Measurements from ENCODE around the gene PPP2R3C.
"Not testable (repeated sequence)": the region's sequence is repeated elsewhere in the genome, so short reads cannot be mapped to it uniquely, and the experiment has no call there.

Gene PPP2R3C

GRCh38 chr14:35124127-35124526 lies 2.3 kb upstream of the PPP2R3C start:
- no peak overlapping the region for H3K4me3 ChIP-seq (ENCODE audit: low read depth, low read length)
- no peaks in the 10 kb centered on the region for H3K9me3 ChIP-seq (ENCODE audit: control insufficient read depth, insufficient read depth, low read depth, low read length)
- peaks cover 9% of the 10 kb centered on the region for H3K4me1 ChIP-seq (ENCODE audit: control insufficient read depth, insufficient read depth, low read length)
- no peak overlapping the region for H3K27ac ChIP-seq (ENCODE audit: low read depth, low read length)
- no peak overlapping the region for H3K9ac ChIP-seq (ENCODE audit: low read length)
- peaks cover 11% of the 10 kb centered on the region for H3K36me3 ChIP-seq (ENCODE audit: control insufficient read depth, insufficient read depth, low read length)
- no peaks in the 10 kb centered on the region for H3K27me3 ChIP-seq (ENCODE audit: control insufficient read depth, insufficient read depth, low read length)

DNA sequence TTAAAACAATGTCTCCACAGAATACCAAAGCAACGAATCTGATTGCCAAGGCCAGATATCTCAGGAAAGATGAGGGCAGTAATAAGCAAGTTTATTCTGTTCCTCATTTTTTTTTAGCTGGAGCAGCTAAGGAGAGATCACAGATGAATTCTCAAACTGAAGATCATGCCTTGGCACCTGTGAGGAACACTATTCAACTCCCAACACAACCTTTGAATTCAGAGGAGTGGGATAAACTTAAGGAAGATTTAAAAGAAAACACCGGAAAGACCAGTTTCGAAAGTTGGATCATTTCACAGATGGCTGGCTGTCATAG lies 1.6 kb upstream of the PPP2R3C start:
- Histone ChIP-seq H3K9ac (ENCODE audit: low read length) (peak overlapping the region; percentile 96), H3K4me3 (ENCODE audit: low read depth, low read length) (peak overlapping the region; percentile 83), H3K9me3 (ENCODE audit: control insufficient read depth, insufficient read depth, low read depth, low read length) (no peaks in the 10 kb centered on the region), H3K36me3 (ENCODE audit: control insufficient read depth, insufficient read depth, low read length) (peaks cover 11% of the 10 kb centered on the region), H3K27me3 (ENCODE audit: control insufficient read depth, insufficient read depth, low read length) (no peaks in the 10 kb centered on the region), H3K27ac (ENCODE audit: low read depth, low read length) (no peak overlapping the region), H3K4me1 (ENCODE audit: control insufficient read depth, insufficient read depth, low read length) (peaks cover 9% of the 10 kb centered on the region)

GRCh38 chr14:35122696-35123387 lies 1.1 kb upstream of the PPP2R3C start:
- Histone ChIP-seq H3K36me3 (ENCODE audit: control insufficient read depth, insufficient read depth, low read length) (peaks cover 9% of the 10 kb centered on the region), H3K27me3 (ENCODE audit: control insufficient read depth, insufficient read depth, low read length) (no peaks in the 10 kb centered on the region), H3K27ac (ENCODE audit: low read depth, low read length) (peak overlapping the region; percentile 98), H3K4me3 (ENCODE audit: low read depth, low read length) (peak overlapping the region; percentile 83), H3K9ac (ENCODE audit: low read length) (peak overlapping the region; percentile 96), H3K4me1 (ENCODE audit: control insufficient read depth, insufficient read depth, low read length) (peaks cover 9% of the 10 kb centered on the region), H3K9me3 (ENCODE audit: control insufficient read depth, insufficient read depth, low read depth, low read length) (no peaks in the 10 kb centered on the region)

GRCh38 chr14:35121026-35121886 lies 534 bp downstream of the PPP2R3C start:
- peaks cover 5% of the 10 kb centered on the region; the same call in 1 of the 2 replicates for H3K36me3 ChIP-seq (ENCODE audit: control insufficient read depth, insufficient read depth, low read length)
- H3K9ac ChIP-seq (ENCODE audit: low read length): peak overlapping the region; percentile 96
- H3K9me3 ChIP-seq (ENCODE audit: control insufficient read depth, insufficient read depth, low read depth, low read length): no peaks in the 10 kb centered on the region
- H3K27ac ChIP-seq (ENCODE audit: low read depth, low read length): peak overlapping the region; percentile 98
- H3K27me3 ChIP-seq (ENCODE audit: control insufficient read depth, insufficient read depth, low read length): no peaks in the 10 kb centered on the region
- peaks cover 9% of the 10 kb centered on the region for H3K4me1 ChIP-seq (ENCODE audit: control insufficient read depth, insufficient read depth, low read length)
- peak overlapping the region; percentile 83 for H3K4me3 ChIP-seq (ENCODE audit: low read depth, low read length)

- H3K4me3 ChIP-seq (ENCODE audit: low read depth, low read length): no peak overlapping the region
- H3K9ac ChIP-seq (ENCODE audit: low read length): no peak overlapping the region
- H3K27me3 ChIP-seq (ENCODE audit: control insufficient read depth, insufficient read depth, low read length): no peaks in the 10 kb centered on the region
- peaks cover 22% of the 10 kb centered on the region for H3K36me3 ChIP-seq (ENCODE audit: control insufficient read depth, insufficient read depth, low read length)
- no peak overlapping the region for H3K27ac ChIP-seq (ENCODE audit: low read depth, low read length)
- peaks cover 10% of the 10 kb centered on the region for H3K4me1 ChIP-seq (ENCODE audit: control insufficient read depth, insufficient read depth, low read length)
- H3K9me3 ChIP-seq (ENCODE audit: control insufficient read depth, insufficient read depth, low read depth, low read length): no peaks in the 10 kb centered on the region
Measured at GRCh38 chr14:35117112-35117511, 4.7 kb downstream of the PPP2R3C start.

DNA sequence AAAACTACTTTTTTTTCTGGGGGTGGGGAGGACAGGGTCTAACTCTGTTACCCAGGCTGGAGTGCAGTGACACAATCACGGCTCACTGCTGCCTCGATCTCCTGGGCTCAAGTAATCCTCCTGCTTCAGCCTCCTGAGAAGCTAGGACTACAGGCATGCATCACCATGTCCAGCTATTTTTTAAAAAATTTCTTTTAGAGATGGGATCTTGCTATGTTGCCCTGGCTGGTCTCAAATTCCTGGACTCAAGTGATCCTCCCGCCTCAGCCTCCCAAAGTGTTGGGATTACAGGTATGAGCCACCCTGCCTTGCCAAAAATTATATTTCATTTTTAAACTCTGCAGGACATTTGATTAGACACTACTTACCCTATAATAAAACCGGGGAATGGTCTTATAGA lies 5.5 kb downstream of the PPP2R3C start:
- H3K4me3 ChIP-seq (ENCODE audit: low read depth, low read length): no peak overlapping the region
- H3K27ac ChIP-seq (ENCODE audit: low read depth, low read length): no peak overlapping the region
- no peaks in the 10 kb centered on the region for H3K27me3 ChIP-seq (ENCODE audit: control insufficient read depth, insufficient read depth, low read length)
- H3K36me3 ChIP-seq (ENCODE audit: control insufficient read depth, insufficient read depth, low read length): peaks cover 31% of the 10 kb centered on the region
- peaks cover 10% of the 10 kb centered on the region for H3K4me1 ChIP-seq (ENCODE audit: control insufficient read depth, insufficient read depth, low read length)
- no peak overlapping the region for H3K9ac ChIP-seq (ENCODE audit: low read length)
- peaks cover 8% of the 10 kb centered on the region for H3K9me3 ChIP-seq (ENCODE audit: control insufficient read depth, insufficient read depth, low read depth, low read length)

GRCh38 chr14:35114036-35114435 lies 7.8 kb downstream of the PPP2R3C start:
- Histone ChIP-seq H3K27ac (ENCODE audit: low read depth, low read length) (no peak overlapping the region), H3K4me1 (ENCODE audit: control insufficient read depth, insufficient read depth, low read length) (peaks cover 10% of the 10 kb centered on the region), H3K9me3 (ENCODE audit: control insufficient read depth, insufficient read depth, low read depth, low read length) (peaks cover 8% of the 10 kb centered on the region), H3K36me3 (ENCODE audit: control insufficient read depth, insufficient read depth, low read length) (peaks cover 48% of the 10 kb centered on the region), H3K4me3 (ENCODE audit: low read depth, low read length) (no peak overlapping the region), H3K27me3 (ENCODE audit: control insufficient read depth, insufficient read depth, low read length) (no peaks in the 10 kb centered on the region), H3K9ac (ENCODE audit: low read length) (no peak overlapping the region)

- Histone ChIP-seq H3K27ac (ENCODE audit: low read depth, low read length) (peak overlapping the region; percentile 40; the same call in 1 of the 2 replicates), H3K4me1 (ENCODE audit: control insufficient read depth, insufficient read depth, low read length) (peaks cover 10% of the 10 kb centered on the region), H3K9ac (ENCODE audit: low read length) (no peak overlapping the region), H3K27me3 (ENCODE audit: control insufficient read depth, insufficient read depth, low read length) (no peaks in the 10 kb centered on the region), H3K4me3 (ENCODE audit: low read depth, low read length) (no peak overlapping the region), H3K9me3 (ENCODE audit: control insufficient read depth, insufficient read depth, low read depth, low read length) (peaks cover 8% of the 10 kb centered on the region), H3K36me3 (ENCODE audit: control insufficient read depth, insufficient read depth, low read length) (peaks cover 48% of the 10 kb centered on the region)
Measured at GRCh38 chr14:35113308-35113950, 8.4 kb downstream of the PPP2R3C start.

DNA sequence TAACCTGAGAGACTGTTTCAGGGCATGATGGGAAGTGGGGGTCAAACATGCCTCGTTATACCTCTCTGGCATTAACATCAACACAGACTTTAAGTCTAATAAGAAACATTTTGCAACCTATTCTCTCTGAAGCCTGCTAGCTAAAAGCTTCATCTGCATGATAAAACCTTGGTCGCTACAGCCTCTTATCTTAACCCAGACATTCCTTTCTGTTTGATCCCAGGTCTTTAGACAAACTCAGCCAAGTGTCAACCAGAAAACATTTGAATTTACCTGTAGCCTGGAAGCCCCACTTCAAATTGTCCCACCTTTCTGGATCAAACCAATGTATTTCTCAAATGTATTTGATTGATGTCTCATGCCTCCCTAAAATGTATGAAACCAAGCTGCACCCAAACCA lies 9.1 kb downstream of the PPP2R3C start:
- Histone ChIP-seq H3K27ac (ENCODE audit: low read depth, low read length) (0 out of 2 replicates have a peak overlapping the region, but pooled peaks have one; percentile 40), H3K9ac (ENCODE audit: low read length) (no peak overlapping the region), H3K9me3 (ENCODE audit: control insufficient read depth, insufficient read depth, low read depth, low read length) (peaks cover 8% of the 10 kb centered on the region), H3K27me3 (ENCODE audit: control insufficient read depth, insufficient read depth, low read length) (no peaks in the 10 kb centered on the region), H3K36me3 (ENCODE audit: control insufficient read depth, insufficient read depth, low read length) (peaks cover 53% of the 10 kb centered on the region), H3K4me3 (ENCODE audit: low read depth, low read length) (no peak overlapping the region), H3K4me1 (ENCODE audit: control insufficient read depth, insufficient read depth, low read length) (peaks cover 10% of the 10 kb centered on the region)

GRCh38 chr14:35107866-35108265 lies 13.9 kb downstream of the PPP2R3C start:
- Histone ChIP-seq H3K36me3 (ENCODE audit: control insufficient read depth, insufficient read depth, low read length) (peaks cover 53% of the 10 kb centered on the region), H3K4me3 (ENCODE audit: low read depth, low read length) (no peak overlapping the region), H3K27me3 (ENCODE audit: control insufficient read depth, insufficient read depth, low read length) (no peaks in the 10 kb centered on the region), H3K9me3 (ENCODE audit: control insufficient read depth, insufficient read depth, low read depth, low read length) (peaks cover 8% of the 10 kb centered on the region), H3K9ac (ENCODE audit: low read length) (no peak overlapping the region), H3K27ac (ENCODE audit: low read depth, low read length) (no peak overlapping the region), H3K4me1 (ENCODE audit: control insufficient read depth, insufficient read depth, low read length) (peaks cover 2% of the 10 kb centered on the region; the same call in 1 of the 2 replicates)

DNA sequence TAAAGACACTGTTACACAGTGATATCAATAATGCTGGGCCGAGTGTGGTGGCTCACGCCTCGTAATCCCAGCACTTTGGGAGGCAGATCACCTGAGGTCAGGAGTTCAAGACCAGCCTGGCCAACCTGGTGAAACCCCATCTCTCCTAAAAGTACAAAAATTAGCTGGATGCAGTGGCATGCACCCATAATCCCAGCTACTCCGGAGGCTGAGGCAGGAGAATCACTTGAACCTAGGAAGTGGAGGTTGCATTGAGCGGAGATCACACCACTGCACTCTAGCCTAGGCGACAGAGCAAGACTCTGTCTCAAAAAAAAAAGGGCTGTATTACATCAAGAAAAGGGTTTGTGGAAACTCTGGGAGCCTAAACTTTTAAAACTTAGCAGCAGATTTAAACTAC lies 27.1 kb downstream of the PPP2R3C start:
- H3K4me3 ChIP-seq (ENCODE audit: low read depth, low read length); H3K9me3 ChIP-seq (ENCODE audit: control insufficient read depth, insufficient read depth, low read depth, low read length); H3K4me1 ChIP-seq (ENCODE audit: control insufficient read depth, insufficient read depth, low read length); H3K9ac ChIP-seq (ENCODE audit: low read length); H3K27me3 ChIP-seq (ENCODE audit: control insufficient read depth, insufficient read depth, low read length); H3K27ac ChIP-seq (ENCODE audit: low read depth, low read length): not testable (repeated sequence)
- H3K36me3 ChIP-seq (ENCODE audit: control insufficient read depth, insufficient read depth, low read length): peaks cover 64% of the 10 kb centered on the region

Data from HUES6 (cell line).